ENCODE results near the gene FARS2.

- TF ChIP-seq CTCF (IDR thresholded peaks at IDR 0.05): no peak
- no peak for TF ChIP-seq POLR2A (IDR thresholded peaks at IDR 0.05)
Observed at GRCh38 chr6:5736016-5736738, 474.9 kb downstream of the FARS2 start.

All from esophagus squamous epithelium (tissue), 4 donors.